GM18526 (cell line): ENCODE data around the gene PRDM2.

Source experiments
- POLR2A ChIP-seq: IDR thresholded peaks from 3 replicates; pipeline ENCODE4 v1.6.1; 2011; ENCODE audit not compliant: insufficient read length; ENCODE audit errors: extremely low read depth

Gene PRDM2

DNA sequence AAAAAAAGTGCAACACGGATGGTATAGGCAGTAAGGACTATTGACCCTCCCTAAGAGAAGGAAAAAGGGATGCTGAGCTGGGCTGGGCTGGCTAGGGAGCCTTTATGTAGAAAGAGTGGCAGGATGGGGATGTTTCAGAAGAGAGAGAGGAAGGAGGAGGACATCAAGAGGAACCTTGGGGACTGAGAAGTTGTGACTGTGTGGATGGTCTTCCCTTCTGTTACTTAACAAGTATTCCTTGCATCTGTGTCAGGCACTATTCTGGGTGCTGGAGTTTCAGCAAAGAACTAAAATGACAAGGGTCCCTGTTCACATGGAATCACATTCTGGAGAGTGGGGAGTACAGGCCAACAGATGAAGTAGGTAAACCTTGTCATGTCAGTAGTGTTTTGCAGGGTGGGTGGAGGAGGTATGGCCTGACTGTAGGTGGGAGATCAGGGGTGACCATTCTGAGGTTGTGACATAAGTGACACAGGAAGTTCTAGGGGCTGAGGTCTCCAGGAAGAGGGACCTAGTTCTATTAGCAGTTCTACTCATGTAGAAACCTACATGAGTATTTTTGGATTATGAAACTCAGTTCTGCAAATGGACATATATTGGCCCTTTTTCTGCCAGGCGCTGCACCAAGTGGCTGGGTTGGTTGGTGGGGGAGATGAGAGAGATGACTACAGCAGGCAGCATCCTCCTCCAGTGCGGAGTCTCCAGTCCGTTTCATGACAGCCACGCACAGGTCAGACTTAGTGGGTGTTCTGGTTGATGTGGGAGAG is 53.8 kb downstream of the PRDM2 start:
- TF ChIP-seq POLR2A: no peak

DNA sequence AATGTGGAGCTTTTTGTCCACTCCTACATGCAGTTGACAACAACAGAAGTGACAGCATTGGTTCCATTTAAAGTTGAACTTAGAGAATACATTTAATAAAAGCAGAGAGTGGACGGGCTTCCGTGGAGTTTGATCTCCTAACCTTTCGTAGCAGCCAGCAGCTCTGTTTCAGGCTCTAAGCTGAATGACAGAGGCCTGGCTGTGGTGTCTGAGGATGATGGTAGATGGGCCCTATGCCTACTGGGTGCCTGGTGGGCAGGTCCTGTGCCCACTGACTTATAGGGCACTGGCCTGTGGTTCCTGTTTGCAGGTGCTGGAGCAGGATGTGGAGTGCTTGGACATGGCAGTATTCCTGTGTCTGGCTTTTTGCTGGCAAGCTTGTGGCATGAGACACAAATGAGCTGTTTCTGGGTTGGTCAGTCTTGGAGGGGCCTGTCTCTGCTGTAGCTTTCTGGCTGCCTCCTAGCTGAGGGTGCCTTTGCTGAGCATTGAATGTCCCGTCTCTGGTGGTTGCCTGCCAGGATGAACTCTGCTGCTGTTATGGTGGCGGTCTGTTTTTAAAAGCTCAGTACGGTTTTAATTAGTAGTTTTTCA is 54.6 kb downstream of the PRDM2 start:
- TF ChIP-seq POLR2A: no peak

DNA sequence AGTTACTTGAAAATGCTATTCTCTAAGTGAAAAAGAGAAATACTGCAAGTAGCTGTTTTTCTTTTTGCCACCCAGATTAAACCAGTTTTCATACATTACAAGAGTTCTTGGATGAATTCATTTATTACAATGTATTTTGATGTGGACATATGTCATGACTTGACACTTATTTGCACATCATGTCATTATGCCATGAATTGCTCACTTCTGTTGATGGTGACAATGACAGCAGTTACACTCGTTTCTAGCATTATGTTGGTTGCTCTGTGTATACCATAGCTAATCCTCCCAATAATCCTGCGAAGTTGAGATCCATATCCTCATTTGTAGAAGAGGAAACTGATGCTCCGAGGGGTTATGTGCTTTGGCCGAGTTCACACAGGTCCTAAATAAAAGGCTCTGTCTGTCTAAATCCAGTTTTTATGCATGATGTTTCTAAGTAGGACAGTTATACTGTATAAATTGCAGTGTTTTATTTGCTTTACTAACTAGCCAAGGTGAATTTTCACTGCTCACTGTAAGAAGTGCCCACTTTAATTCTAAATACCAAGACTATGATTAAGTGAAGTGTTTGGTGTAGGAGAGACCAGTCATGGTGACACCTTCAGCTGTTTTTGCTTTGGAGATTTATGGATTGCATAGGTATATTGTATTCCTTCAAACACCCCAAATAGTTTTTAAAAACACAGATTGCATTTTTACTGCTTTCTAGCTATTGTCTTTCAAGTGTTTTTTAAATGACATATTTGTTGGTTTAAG is 56.7 kb downstream of the PRDM2 start:
- no peak for TF ChIP-seq POLR2A

DNA sequence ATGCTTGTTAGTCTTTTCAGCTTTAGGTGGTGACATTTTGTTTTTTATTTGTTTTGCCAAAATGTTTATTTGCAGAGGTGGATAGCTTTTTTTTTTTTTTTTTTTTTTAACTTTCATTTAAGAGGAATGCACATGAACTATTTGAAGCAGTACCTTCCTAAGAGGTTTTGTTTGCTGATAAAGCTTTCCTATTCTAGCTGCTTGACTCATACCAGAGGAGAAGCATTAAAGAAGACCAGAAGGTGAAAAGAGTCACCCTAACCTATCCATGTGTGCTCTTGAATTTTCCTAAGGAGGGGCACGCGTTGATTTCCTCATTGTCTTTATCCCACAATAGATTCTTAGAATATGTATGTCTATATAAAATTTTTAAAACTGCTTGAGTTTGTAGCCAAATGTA is 57.7 kb downstream of the PRDM2 start:
- no peak for TF ChIP-seq POLR2A

DNA sequence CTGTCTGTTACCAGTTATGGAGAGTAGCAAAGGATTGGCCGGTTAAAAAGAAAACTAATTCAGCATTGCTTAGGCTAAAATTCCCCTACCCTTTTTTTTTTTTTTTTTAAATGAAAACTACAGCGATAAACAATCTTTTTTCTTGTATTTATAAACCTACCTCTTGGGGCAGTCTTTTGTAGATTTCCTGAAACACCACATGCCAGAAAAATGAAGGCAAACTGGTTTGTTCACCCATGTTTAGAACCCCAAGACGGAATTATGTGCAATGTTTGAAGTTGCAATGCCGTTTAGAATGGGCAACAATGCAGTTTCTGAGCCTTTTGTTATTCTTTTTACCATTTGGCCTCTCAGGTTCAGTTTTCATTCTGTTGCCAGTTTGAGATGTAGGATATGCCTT is 59.1 kb downstream of the PRDM2 start:
- no peak for TF ChIP-seq POLR2A

DNA sequence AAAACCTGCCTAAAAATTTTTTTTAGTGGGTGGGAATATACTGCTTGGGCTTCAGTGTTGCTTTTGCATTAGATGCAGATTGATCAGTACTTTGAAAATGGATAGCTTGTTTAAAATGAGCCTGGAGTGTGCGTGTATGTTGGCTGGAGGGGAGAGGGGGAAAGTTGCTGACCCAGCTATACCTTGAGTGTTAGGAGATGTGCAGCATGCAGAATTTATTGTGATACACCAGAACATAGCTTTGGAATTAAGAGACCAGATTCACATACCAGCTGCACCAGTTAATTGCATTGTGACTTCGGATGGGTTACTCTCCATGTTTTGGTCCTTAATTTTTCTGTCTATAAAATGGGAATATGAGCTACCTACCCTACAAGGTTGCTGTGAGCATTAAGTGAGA is 60.4 kb downstream of the PRDM2 start:
- TF ChIP-seq POLR2A: no peak

DNA sequence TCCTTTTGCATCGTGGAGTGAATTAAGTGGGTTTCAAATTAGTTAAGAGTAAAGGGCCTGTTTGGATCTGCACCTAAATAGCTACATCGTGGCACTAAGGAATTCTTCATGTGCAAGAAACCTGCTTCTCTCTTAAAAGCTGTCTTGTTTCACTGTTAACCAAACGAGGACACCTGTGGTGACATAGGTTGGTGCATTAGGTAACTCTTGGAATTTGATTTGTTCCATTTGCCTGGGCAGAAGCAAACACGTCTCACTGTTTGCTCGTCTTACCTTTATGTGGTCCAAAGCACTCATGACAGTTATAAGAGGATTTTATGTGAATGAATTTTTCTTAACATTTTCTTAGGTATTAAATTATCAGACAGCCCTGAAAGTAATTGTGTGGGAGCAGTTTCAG is 60.9 kb downstream of the PRDM2 start:
- no peak for TF ChIP-seq POLR2A

DNA sequence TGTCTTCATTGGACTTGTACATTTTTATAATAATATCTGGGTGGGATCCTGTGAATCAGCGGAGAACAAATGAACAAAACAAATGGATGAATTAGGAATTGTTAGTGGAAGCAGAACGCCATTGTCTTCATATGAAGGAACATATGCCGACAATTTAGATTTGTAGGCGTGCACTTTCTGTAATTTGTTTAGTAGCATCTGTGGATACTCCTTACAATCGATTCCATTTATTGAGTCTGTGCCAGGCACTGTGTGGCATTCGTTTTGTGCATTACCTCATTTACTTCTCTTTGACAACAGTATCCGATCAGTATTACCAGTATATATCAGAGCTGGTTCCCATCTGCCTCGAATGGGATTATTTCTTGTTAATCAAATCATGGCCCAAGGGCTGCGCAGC is 61.9 kb downstream of the PRDM2 start:
- TF ChIP-seq POLR2A: no peak

DNA sequence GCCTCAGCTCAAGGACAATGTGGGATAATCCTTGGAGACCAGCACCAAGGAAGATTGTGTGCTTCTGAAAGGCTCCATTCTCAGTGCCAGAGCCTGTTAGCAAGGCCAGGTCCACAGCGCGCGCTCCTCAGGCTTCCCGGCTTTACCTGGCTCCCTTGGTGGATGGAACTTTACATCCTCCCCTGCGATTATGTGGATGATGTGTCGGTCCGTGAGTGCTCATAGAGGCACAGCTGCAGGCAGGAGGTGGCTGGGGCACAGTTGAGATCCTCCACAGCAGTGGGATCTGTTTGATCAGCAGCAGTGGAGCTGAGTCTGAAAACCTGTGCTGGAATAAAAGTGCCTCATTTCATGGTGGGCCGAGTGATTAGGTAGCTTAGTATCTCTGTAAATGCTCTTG is 62.7 kb downstream of the PRDM2 start:
- no peak for TF ChIP-seq POLR2A

DNA sequence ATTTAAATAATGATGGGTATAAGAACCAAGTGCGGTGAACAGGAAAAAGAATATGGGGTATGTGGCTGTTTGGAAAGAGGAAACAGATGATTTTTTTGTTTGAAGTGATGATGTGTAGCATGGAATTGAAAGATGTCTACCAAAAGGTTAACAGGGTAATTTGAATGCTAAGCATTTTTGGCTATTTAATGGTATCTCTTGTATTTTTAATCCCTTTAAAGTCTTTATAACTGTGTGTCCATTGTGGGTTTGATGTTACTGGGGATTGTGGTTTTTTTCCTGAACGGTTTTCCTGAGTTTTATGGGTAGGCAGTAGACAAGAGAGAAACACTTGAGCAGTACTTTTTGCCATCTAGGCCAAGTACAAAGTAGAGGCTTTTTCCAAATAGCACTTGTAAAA is 63.2 kb downstream of the PRDM2 start:
- no peak for TF ChIP-seq POLR2A

DNA sequence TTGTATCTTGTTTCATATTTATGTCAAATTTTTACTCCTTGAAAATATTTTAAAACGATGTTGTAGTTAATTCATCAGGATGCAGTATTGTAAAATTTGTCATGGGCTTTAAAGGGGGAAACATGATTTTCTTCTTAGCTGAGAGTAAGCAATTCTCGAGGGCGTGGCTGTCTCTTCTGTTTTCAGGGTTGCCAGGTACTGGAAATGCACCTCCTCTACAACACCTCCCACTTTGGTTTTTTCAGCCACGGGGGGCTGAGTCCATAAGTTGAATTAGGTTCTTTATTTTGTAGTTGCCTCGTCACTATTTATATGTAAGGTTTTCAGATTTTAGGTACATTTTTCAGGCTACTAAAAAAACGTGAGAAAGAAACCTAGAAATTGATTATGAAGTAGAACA is 64.0 kb downstream of the PRDM2 start:
- TF ChIP-seq POLR2A: no peak

DNA sequence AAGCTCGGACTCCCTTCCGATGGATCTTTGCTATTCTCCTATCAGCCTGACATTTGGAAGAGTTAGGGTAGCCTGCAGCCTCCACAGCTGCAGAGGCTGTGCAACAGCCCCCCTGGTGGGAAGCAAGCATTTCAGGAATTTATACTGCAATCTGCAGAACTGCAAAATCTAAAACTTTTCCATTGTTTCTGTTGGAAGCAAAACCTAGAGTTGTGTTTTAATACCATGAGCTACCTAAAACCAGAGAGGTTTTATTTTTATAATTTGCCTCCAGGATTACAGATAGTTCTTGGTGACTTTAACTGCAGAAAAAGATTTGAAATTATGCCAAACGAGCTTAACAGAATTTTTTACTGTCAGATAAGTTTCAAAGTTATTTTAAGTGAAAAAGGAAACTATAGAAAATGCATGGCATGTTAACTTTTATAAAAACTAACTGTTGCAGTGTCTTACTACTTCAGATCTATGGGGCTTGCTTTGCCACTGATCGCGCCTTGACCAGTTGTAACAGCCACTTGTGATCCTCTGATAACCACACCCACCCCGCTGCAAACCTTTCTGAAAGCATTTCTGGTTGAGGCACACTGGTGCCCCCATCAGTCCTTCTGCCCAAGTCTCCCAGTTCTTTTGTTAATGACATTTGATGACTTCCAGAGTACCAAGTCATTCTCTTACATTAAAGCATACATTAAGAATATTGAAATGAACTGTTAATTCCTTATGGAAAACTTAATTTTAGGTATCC is 64.8 kb downstream of the PRDM2 start:
- TF ChIP-seq POLR2A: no peak

DNA sequence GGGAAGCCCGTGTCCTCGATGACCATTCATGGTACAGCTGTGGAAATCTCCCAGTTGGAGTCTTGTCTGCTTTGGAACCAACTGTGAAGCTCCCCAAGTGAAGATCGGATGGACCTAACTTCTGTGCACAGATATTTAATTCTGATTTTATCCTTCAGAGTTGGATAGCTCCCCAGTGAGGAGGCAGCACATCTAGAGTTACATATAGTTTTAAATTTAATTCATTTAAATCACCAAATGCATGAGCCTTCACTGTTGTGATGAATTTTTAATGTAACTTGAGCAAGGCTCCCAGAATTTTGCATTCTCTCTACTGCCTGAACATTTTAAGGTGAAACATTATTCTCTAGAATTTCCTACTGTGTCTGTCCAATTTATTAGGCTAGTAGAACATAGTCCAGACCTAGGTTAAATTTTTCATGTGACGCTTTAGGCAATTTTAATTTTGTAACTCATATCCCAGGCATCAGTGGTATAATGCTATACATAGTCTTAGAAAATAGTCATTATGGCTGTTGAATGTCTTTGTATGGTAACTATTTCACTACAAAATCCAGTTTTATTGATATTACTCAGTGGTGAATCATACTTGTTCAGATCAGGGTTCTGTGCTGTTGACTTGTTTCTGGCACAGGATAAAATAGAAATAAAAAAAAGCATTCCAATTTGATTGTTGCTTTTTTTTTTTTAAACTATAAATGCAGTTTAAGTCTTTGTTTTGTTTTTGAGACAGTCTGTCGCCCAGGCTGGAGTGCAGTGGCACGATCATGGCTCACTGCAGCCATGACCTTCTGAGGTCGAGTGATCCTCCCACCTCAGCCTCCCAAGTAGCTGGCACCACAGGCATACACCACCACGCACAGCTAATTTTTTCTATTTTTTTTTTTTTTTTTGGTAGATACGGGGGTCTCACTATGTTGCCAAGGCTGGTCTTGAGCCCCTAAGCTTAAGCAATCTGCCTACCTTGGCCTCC is 66.9 kb downstream of the PRDM2 start:
- no peak for TF ChIP-seq POLR2A

DNA sequence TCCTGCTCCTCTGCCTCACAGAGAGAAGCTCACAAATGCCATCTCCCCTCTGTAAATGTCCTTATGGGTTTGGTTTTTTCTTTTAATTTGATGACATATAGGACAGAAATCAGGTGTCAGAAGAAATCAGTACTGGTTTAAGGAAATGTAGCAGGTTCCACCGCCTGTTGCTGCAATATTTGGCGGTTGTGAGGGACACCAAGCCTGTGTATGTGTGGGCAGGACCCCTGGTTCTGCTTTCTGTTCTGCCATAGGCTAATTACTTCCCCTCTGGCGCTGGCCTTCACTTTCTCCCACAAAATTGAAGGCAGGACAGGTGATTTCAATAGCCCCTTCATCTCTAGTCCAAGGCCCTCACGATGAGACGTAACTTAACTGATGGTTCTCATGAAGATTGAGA is 69.2 kb downstream of the PRDM2 start:
- TF ChIP-seq POLR2A: no peak
